Activated CD8-positive, alpha-beta T cell treated with anti-CD3 and anti-CD28 coated beads for 36 hours (primary cell): Measurements from ENCODE around the gene SIGMAR1. TPM values are rescaled to one million over a fixed set of nuclear protein-coding genes. Genes with fewer than 3 reads are reported as not detected.

Experiments
- ATAC-seq: fragments of 200-7000 bp; cut with Tn5 transposase; one replicate; pipeline ENCODE4 v1.10.0; 2021; ENCODE audit warnings: mild to moderate bottlenecking, moderate library complexity
- CTCF ChIA-PET: fragments of 350-600 bp; sonication (Branson Sonifier 250); formaldehyde crosslinking; loops from one replicate; lab custom pipeline; 2021; ENCODE audit warnings: antibody characterized with exemption; lab: Charles Lee
- POLR2A ChIA-PET: fragments of 350-600 bp; sonication (Branson Sonifier 250); formaldehyde crosslinking; loops from one replicate; lab custom pipeline; 2021; ENCODE audit warnings: antibody characterized with exemption; lab: Charles Lee
- DNase-seq: peaks from one replicate; pipeline ENCODE4 v3.0.0-alpha.2; 2020
- H3K27ac Mint-ChIP-seq: one replicate; pipeline ENCODE4 v1.8.0; 2021; ENCODE audit warnings: mild to moderate bottlenecking, mixed read lengths
- H3K27me3 Mint-ChIP-seq: one replicate; pipeline ENCODE4 v1.8.0; 2021; ENCODE audit warnings: mixed read lengths
- H3K36me3 Mint-ChIP-seq: one replicate; pipeline ENCODE4 v1.8.0; 2021; ENCODE audit warnings: low read depth, mixed read lengths
- H3K4me1 Mint-ChIP-seq: one replicate; pipeline ENCODE4 v1.8.0; 2021; ENCODE audit warnings: low read depth, mixed read lengths
- H3K4me3 Mint-ChIP-seq: one replicate; pipeline ENCODE4 v1.8.0; 2021; ENCODE audit warnings: mild to moderate bottlenecking, moderate library complexity, mixed read lengths
- H3K9me3 Mint-ChIP-seq: one replicate; pipeline ENCODE4 v1.8.0; 2021; ENCODE audit warnings: mixed read lengths
- CTCF ChIP-seq: fragments of 200-600 bp; IDR thresholded peaks from one replicate; pipeline ENCODE4 v1.8.0; 2022; ENCODE audit warnings: antibody characterized with exemption, mild to moderate bottlenecking
- intact Hi-C: fragments of 100-400 bp; cut with micrococcal nuclease; formaldehyde crosslinking; loops from one replicate; pipeline ENCODE4 v1.10.0; 2022
- total RNA-seq, 2 experiments: library from RNA; stranded (reverse); gene quantifications; one replicate each; pipeline ENCODE4 v1.2.3, GENCODE V29; 2021

Gene SIGMAR1
- total RNA-seq, 2 experiments from 2014 or later, result 80.7 to 81.2 TPM

DNA sequence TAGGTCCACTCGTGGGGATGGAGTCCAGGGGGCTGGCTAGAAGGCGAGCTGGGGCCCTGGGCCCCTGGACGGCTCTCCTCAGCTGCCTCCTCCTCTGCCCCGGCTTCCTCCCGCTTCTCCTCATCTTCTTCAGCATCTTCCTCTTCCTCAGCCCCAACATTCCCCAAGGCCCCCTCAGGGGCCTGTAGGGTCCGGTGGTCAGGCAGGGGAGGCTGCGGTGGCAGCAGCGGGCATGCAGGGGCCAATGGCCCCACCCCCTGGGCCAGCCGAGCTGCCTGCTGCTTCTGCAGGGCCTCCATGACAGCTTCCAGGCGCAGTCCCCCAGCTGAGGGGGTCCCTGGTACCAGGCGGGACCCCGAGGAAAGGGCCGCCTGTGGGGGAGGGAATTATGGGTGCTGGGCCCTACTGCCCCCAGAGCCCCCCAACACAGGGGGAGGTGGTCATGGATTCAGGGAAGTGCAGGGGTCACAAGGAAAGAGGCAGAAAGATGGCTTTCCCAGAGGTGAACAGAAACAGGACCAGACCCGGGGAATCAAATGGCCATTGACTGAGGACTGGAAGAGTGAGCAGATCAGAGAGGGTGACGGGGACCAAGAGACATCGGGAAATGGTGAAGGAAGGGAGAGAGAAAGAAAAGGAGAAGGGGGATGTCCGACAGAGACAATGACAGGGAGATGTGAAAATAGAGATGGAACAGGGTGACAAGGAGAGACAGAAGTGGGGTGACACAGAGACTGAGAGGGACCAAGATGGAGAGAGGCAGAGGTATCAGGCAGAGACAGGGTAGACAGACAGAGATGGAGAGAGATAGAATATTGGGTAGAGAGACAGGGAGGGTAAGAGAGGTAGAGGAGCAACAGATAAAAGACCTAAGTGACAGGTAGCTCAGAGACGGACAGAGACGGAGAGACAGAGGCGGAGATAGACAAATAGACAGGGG, 9.6 kb downstream of the SIGMAR1 start:
- no peak for ATAC-seq
- no peak for TF ChIP-seq CTCF
- peak overlapping the region; percentile 61 for H3K4me3 Mint-ChIP-seq
- CTCF ChIA-PET, result interaction anchor here (0.9 to 1.2 kb wide), 2 partner anchors 19 to 24 kb away, joined by 3 to 4 read pairs; partner anchors contain the start of gene GALT
- POLR2A ChIA-PET, result interaction anchor here (0.7 to 1.5 kb wide), 3 partner anchors 8 to 10 kb away, joined by 3 to 5 read pairs (median 4); partner anchors contain the start of gene SIGMAR1
- no peaks in the 10 kb centered on the region for H3K36me3 Mint-ChIP-seq
- H3K27ac Mint-ChIP-seq, result no peak overlapping the region
- intact Hi-C loops, result no loop called here
- peaks cover 21% of the 10 kb centered on the region for H3K4me1 Mint-ChIP-seq
- peaks cover 55% of the 10 kb centered on the region for H3K27me3 Mint-ChIP-seq
- DNase-seq, result no peak
- H3K9me3 Mint-ChIP-seq, result no peaks in the 10 kb centered on the region

GRCh38 chr9:34625186-34625486, 12.5 kb downstream of the SIGMAR1 start:
- no peaks in the 10 kb centered on the region for H3K9me3 Mint-ChIP-seq
- DNase-seq (no peak), ATAC-seq (no peak)
- ChIA-PET POLR2A (interaction anchor here (1.2 to 2.3 kb wide), 3 partner anchors 12 to 14 kb away, joined by 3 to 28 read pairs (median 5); partner anchors contain the start of genes RPP25L and SIGMAR1), CTCF (interaction anchor here (1.1 to 7.6 kb wide), 4 partner anchors 10 to 21 kb away, joined by 3 to 142 read pairs (median 9); partner anchors contain the start of genes GALT, RPP25L and SIGMAR1)
- H3K4me1 Mint-ChIP-seq, result peaks cover 28% of the 10 kb centered on the region
- TF ChIP-seq CTCF, result no peak
- H3K27me3 Mint-ChIP-seq, result peaks cover 54% of the 10 kb centered on the region
- no peaks in the 10 kb centered on the region for H3K36me3 Mint-ChIP-seq
- H3K27ac Mint-ChIP-seq, result no peak overlapping the region
- intact Hi-C loops, result no loop called here
- H3K4me3 Mint-ChIP-seq, result no peak overlapping the region

DNA sequence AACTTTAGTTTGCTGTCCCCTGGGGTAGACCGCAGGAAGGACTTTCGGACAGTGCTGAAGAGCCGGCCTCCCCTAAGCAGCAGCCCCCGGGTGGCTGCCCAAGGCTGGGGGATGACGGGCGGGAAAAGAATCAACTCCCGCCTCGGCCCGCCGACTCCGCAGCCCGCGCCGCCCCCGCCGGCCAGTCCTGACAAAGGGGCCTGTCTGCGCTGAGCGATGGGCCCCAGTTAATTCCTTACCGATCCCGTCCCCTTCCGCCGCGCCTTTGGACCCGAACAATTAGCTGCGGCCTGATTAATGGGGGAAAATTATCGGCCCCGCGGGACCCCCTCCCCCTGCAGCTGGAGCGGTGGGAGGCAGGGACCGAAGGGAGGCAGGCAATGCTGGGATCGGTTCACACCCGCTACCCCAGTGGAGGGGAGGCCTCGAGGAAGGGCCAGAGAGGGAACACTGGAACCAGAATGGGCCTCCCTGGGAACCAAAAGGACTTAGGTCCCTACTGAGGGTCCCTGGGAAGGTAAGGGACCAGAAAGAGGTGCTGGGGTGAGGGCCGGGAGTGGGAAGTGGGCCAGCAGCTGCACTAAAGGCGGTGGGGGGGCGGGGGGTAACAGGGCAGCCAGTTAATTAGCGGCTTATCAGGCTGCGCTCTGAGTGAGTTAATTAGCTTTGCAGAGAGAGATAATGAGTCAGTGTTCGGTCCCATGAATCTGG, 13.0 kb downstream of the SIGMAR1 start:
- intact Hi-C loops, result no loop called here

More for the DNA sequence above, 13.0 kb downstream of the SIGMAR1 start:
- Mint-ChIP-seq H3K4me1 (peaks cover 30% of the 10 kb centered on the region), H3K27me3 (peaks cover 52% of the 10 kb centered on the region), H3K36me3 (no peaks in the 10 kb centered on the region), H3K9me3 (no peaks in the 10 kb centered on the region), H3K27ac (no peak overlapping the region), H3K4me3 (no peak overlapping the region)
- TF ChIP-seq CTCF, result no peak
- ChIA-PET POLR2A (interaction anchor here (1.2 to 2.3 kb wide), 2 partner anchors 11 to 13 kb away, joined by 3 to 28 read pairs; partner anchors contain the start of gene SIGMAR1), CTCF (interaction anchor here (1.0 to 7.6 kb wide), 5 partner anchors 11 to 22 kb away, joined by 3 to 142 read pairs (median 4); partner anchors contain the start of genes GALT, RPP25L and SIGMAR1)
- ATAC-seq (no peak), DNase-seq (no peak)
